HUDEP-2 (cell line): Measurements from ENCODE around the gene UTP15.

ENCODE experiments used
- DNase-seq, 76 experiments: peaks; one replicate each; lab custom pipeline; 2025; ENCODE audit not compliant: unreplicated experiment in 76 of 76; lab: John Stamatoyannopoulos, UW

Gene UTP15

GRCh38 chr5:73565139-73565968 is at the start of gene UTP15, which contains the start of gene ANKRA2:
Gene UTP15, plus strand, starts transcription at chr5:73565743. Its CDS starts 1,602 bp downstream, at chr5:73567345.
Gene ANKRA2, minus strand, starts transcription at chr5:73565639. Its CDS starts 2,758 bp downstream, at chr5:73562881.
- DNase-seq = peak in 75 of 76 experiments; percentile 36 to 98 (median 94)

GRCh38 chr5:73519531-73520283 is 45.8 kb upstream of the UTP15 start:
- peak in 65 of 76 experiments; percentile 1 to 83 (median 37) for DNase-seq

- DNase-seq = no peak
Measured at GRCh38 chr5:73522989-73523388, 42.6 kb upstream of the UTP15 start.

GRCh38 chr5:73523861-73524260 is 41.7 kb upstream of the UTP15 start:
- no peak for DNase-seq

- no peak for DNase-seq
Measured at GRCh38 chr5:73525606-73526203, 39.8 kb upstream of the UTP15 start.

GRCh38 chr5:73528248-73528647 is 37.3 kb upstream of the UTP15 start:
- no peak for DNase-seq

- no peak for DNase-seq
Measured at GRCh38 chr5:73529081-73529480, 36.5 kb upstream of the UTP15 start.

GRCh38 chr5:73531356-73531755 is 34.2 kb upstream of the UTP15 start:
- no peak for DNase-seq

- DNase-seq = no peak
Measured at GRCh38 chr5:73532195-73532594, 33.3 kb upstream of the UTP15 start.

- DNase-seq = peak in 1 of 76 experiments; percentile 1
Measured at GRCh38 chr5:73534011-73534644, 31.4 kb upstream of the UTP15 start.

GRCh38 chr5:73534971-73535370 is 30.6 kb upstream of the UTP15 start:
- DNase-seq = no peak

- DNase-seq = no peak
Measured at GRCh38 chr5:73539730-73540129, 25.8 kb upstream of the UTP15 start.

GRCh38 chr5:73540192-73540591 is 25.4 kb upstream of the UTP15 start:
- DNase-seq = no peak

GRCh38 chr5:73542020-73542419 is 23.5 kb upstream of the UTP15 start:
- no peak for DNase-seq

GRCh38 chr5:73544429-73545402 is 20.8 kb upstream of the UTP15 start:
- DNase-seq = no peak

- no peak for DNase-seq
Measured at GRCh38 chr5:73545403-73545779, 20.2 kb upstream of the UTP15 start.

GRCh38 chr5:73550016-73550415 is 15.5 kb upstream of the UTP15 start:
- DNase-seq = no peak

GRCh38 chr5:73552642-73553041 is 12.9 kb upstream of the UTP15 start:
- DNase-seq = no peak

GRCh38 chr5:73558950-73559349 is 6.6 kb upstream of the UTP15 start:
- no peak for DNase-seq

GRCh38 chr5:73564018-73564417 is 1.5 kb upstream of the UTP15 start:
- no peak for DNase-seq
